ENCODE results near the gene ASS1. TPM values are rescaled to one million over a fixed set of nuclear protein-coding genes. Genes with fewer than 3 reads are reported as not detected.

ASS1 gene
- total RNA-seq, 1 donor from 2014 or later: 74.4 TPM

DNA sequence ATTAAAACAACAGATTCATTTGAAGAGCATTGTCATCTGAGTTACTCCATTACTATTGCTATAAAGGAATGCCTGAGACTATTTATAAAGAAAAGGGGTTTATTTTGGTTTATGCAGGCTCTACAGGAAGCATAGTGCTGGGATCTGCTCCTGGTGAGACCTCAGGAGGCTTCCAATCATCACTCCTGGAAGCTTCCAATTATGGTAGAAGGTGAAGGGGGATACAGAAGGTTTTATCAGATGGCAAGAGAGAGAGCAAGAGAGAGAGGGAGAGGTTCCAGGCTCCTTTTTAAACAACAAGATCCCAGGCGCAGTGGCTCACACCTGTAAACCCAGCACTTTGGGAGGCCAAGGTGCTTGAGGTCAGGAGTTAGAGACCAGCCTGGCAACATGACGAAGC is 63.5 kb downstream of the ASS1 start:
- no peak for DNase-seq
- intact Hi-C loops (cut with DNase I): no loop called here
- no peak for ATAC-seq (ENCODE audit: poor library complexity)

DNA sequence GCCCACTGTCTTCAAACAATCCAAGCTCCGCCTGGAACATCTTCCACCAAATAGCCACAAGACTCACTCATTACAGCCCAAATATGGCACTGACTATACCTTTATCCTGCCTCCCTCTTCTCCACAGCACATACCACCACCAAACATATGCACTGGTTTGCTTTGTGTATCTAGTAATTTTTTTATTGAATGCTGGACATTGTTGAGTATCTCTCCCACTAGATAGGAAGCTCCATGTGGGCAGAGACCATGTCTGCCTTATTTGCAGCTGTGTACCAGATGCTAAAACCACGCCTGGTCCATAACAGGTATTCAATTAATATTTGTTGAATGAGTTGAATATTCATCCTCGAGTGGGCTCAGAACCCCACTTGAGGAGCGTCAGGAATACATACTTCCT is 67.4 kb downstream of the ASS1 start:
- intact Hi-C loops (cut with DNase I): no loop called here
- ATAC-seq (ENCODE audit: poor library complexity) (no peak), DNase-seq (no peak)

- intact Hi-C loops (cut with DNase I): no loop called here
- DNase-seq: no peak
- ATAC-seq (ENCODE audit: poor library complexity): no peak
Measured at GRCh38 chr9:130513078-130513477, 68.3 kb downstream of the ASS1 start.

- ATAC-seq (ENCODE audit: poor library complexity) (no peak), DNase-seq (no peak)
- intact Hi-C loops (cut with DNase I): no loop called here
Measured at GRCh38 chr9:130518233-130518632, 73.5 kb downstream of the ASS1 start.

- intact Hi-C loops (cut with DNase I): no loop called here
- ATAC-seq (ENCODE audit: poor library complexity) (no peak), DNase-seq (no peak)
Measured at GRCh38 chr9:130518943-130519799, 74.4 kb downstream of the ASS1 start.

DNA sequence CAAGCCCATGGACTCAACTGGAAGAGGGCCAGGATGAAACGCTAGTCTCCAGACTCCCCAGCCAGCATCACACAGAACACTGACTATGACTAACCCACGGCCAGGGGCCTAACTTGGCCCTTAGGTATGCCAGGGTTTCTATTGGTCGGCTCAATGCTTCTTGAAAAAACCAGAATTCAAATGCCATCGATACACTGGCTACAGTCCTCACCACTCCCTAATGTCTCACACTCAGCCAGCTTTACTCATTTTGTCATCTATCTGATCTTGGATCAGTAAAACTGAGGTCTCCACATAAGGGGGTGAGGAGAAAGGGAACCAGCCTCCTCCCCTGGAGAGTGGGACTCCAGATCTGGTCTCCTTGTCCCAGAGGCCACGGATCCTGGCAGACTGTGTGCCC is 75.2 kb downstream of the ASS1 start:
- ATAC-seq (ENCODE audit: poor library complexity) (no peak), DNase-seq (no peak)
- intact Hi-C loops (cut with DNase I): no loop called here

- ATAC-seq (ENCODE audit: poor library complexity): no peak
- intact Hi-C loops (cut with DNase I): no loop called here
- DNase-seq: no peak
Measured at GRCh38 chr9:130521715-130522114, 77.0 kb downstream of the ASS1 start.

GRCh38 chr9:130522233-130522808 is 77.6 kb downstream of the ASS1 start:
- ATAC-seq (ENCODE audit: poor library complexity) (no peak), DNase-seq (no peak)
- intact Hi-C loops (cut with DNase I): no loop called here

- ATAC-seq (ENCODE audit: poor library complexity) (no peak), DNase-seq (no peak)
- intact Hi-C loops (cut with DNase I): no loop called here
Measured at GRCh38 chr9:130523921-130524320, 79.2 kb downstream of the ASS1 start.

- intact Hi-C loops (cut with DNase I): no loop called here
- DNase-seq (no peak), ATAC-seq (ENCODE audit: poor library complexity) (no peak)
Measured at GRCh38 chr9:130526193-130526853, 81.6 kb downstream of the ASS1 start.

DNA sequence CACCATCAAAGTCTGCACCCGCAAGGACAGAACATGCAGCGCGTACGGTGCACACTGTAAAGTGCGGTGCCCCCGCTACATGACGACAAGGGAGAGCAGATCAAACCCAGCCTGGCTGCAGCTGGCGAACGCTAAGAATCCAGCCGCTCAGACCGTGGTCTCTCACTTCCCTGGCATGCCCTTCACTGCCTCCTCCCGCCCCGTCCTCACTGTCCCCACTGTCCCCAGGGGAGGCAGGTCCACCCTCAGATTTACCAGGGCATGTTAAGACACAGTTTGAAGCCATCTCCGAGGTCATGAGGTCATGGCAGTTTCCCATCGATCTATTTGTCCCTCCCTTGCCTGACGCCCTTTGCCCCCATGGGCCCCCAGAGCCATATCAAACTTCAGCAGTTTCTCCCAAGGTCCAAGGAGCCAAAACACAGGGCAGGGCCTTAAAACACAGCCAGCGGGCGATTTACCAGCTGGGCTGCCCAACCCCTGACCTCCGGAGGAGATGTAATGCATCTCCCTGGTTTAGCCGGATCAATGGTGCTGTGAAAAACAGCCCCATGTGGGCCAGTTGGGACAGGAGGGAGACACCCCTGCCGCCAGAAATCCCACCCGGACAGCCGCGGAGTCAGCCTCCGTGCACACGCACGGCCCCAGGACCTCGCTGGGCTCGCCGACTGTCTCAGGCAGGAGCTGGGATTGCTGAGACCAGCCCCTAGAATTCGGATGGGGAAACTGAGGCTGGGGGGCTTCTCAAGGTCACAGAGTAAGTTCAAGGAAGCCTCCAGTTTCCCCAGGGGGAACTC is 82.3 kb downstream of the ASS1 start:
- DNase-seq (no peak), ATAC-seq (ENCODE audit: poor library complexity) (no peak)
- intact Hi-C loops (cut with DNase I): no loop called here

- ATAC-seq (ENCODE audit: poor library complexity): no peak
- no peak for DNase-seq
- intact Hi-C loops (cut with DNase I): no loop called here
Measured at GRCh38 chr9:130527651-130528310, 83.0 kb downstream of the ASS1 start.

DNA sequence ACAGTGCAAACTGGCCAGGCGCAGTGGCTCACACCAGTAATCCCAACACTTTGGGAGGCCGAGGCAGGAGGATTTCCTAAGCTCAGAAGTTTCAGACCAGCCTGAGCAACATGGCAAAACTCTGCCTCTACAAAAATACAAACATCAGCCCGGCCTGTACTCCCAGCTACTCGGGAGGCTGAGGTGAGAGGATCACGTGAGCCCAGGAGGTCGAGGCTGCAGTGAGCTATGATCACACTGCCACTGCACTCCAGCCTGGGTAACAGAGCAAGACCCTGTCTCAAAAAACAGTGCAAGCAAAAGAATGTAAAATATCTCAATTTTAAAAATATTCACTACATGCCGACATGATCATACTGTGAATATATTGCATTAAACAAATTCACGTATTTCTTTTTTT is 83.9 kb downstream of the ASS1 start:
- ATAC-seq (ENCODE audit: poor library complexity) (no peak), DNase-seq (no peak)
- intact Hi-C loops (cut with DNase I): no loop called here

- ATAC-seq (ENCODE audit: poor library complexity) (peak; percentile 90), DNase-seq (peak; percentile 87)
- intact Hi-C loops (cut with DNase I): no loop called here
Measured at GRCh38 chr9:130530938-130531337, 86.2 kb downstream of the ASS1 start.

DNA sequence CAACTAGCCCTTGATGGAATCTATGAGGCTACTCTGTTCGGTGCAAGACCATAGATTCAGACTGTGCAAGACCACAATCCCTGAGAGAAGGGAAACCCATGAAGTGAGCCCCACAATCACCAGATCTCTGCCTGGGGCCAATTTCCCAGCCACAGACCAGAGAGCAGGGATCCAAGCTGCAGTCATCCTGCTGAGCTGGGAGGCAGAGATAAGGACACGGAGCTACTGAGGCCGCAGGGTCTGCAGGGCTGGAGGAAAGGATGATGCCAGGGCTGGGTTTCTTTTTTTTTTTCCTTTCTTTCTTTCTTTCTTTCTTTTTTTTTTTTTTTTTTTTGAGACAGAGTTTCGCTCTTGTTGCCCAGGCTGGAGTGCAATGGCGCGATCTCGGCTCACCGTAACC is 86.9 kb downstream of the ASS1 start:
- intact Hi-C loops (cut with DNase I): no loop called here
- ATAC-seq (ENCODE audit: poor library complexity): no peak
- DNase-seq: no peak

- intact Hi-C loops (cut with DNase I): no loop called here
- ATAC-seq (ENCODE audit: poor library complexity) (no peak), DNase-seq (no peak)
Measured at GRCh38 chr9:130532426-130533080, 87.8 kb downstream of the ASS1 start.

GRCh38 chr9:130535818-130536521 is 91.2 kb downstream of the ASS1 start:
- DNase-seq: no peak
- intact Hi-C loops (cut with DNase I): no loop called here
- ATAC-seq (ENCODE audit: poor library complexity): peak; percentile 73

DNA sequence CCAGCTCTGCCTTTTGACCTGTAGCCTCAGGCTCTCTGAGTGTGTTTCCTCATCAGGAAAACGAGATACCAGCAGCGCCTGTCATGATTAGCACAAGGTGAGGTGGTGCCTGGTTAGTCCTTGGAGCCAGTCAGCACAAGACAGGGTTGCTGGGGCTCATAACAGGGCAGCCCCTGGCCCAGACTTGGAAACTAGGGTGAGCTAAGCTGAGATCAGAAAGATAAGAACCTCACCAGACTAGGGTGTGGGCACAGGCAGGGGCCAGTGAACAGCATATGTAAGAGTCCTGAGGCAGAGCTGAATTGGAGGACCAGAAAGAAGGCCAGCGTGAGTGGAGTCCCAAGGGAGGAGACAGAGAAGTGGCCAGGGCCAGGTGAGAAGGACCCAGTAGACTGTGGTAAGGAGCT is 91.9 kb downstream of the ASS1 start:
- DNase-seq: no peak
- intact Hi-C loops (cut with DNase I): no loop called here
- no peak for ATAC-seq (ENCODE audit: poor library complexity)
